Adipose tissue (tissue), 3 donors: Measurements from ENCODE around the gene GPHB5. TPM values are rescaled to one million over a fixed set of nuclear protein-coding genes. Genes with fewer than 3 reads are reported as not detected.

Source experiments
- H3K27ac ChIP-seq: one replicate; pipeline ENCODE4 v1.5.1; 2013; ENCODE audit warnings: low read depth, low read length
- WGBS, 3 donors: extraction: QIAGEN DNeasy Blood & Tissue Kit; methylation state at CpG; one replicate each; pipeline ENCODE4 v1.1.7; 2013; 5-methylcytosine and 5-hydroxymethylcytosine counted together
- polyA plus RNA-seq, 3 donors: library from polyadenylated mRNA; stranded (reverse); fragments of 200-250 nt; gene quantifications; one replicate each; pipeline ENCODE4 v1.2.3, GENCODE V29; 2013
- donor health status: healthy with polysubstance abuse.
- donor health status: Bipolar disorder and iron deficiency.
- donor health status: healthy.

Gene GPHB5
- polyA plus RNA-seq, 3 donors: not detected

- WGBS, 3 donors: 69 to 75% (median 72%) methylated on average over 8 of the region's 8 CpGs
- no peak overlapping the region for H3K27ac ChIP-seq
Measured at GRCh38 chr14:63273717-63274655, 44.7 kb downstream of the GPHB5 start.

DNA sequence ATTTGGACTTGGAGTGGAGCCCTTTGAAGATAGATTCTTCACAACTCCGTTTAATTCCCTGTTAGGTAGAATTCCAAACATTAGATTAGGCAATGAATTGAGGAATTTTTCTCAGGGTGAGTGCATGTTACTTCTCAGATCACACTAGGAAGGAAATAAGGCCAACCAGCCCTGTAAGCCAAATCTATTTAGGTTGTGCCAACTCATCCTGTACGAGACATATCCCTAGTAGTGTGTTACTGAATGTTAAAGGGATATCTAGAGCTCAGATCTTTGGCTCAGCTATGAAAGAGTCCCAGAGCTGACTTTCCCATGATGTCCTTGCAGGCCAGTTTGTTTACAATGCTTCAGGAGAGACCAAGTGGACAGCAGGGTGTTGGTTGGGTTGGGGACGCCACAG lies 45.6 kb downstream of the GPHB5 start:
- H3K27ac ChIP-seq: no peak overlapping the region
- 55 to 62% (median 59%) methylated on average over 3 of the region's 3 CpGs for WGBS, 3 donors

DNA sequence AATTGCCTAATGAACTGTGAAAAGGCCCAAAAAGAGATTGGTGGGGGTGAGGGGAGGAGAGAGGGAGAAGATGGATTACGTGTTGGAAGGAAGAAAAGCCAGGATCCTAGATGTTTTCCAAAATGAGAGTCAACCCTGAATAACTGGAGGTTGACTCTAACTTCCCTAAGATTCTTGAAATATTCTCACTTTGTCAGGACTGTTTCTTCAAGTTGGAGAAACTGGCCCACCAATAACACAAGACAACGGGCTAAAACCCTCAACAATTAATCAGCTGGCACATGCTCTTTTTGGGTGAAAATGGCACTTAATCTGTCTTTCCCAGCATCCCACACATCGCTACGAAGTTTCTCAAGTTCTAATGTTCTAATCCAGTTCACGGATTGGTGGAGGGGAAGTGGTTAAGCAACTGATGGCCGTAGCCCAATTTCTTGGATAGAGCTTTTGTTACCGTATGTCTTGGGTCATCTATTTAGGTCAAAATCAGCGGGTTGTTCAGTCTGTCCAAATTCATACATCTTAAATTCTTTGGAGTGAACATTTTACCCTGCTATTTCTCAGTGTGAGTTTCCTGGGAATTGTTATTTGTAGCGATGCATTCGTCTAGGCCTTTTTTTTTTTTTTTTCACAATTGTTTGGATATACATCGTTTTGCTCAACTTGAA lies 49.0 kb downstream of the GPHB5 start:
- 71 to 84% (median 82%) methylated on average over 11 of the region's 11 CpGs for WGBS, 3 donors
- H3K27ac ChIP-seq: no peak overlapping the region

DNA sequence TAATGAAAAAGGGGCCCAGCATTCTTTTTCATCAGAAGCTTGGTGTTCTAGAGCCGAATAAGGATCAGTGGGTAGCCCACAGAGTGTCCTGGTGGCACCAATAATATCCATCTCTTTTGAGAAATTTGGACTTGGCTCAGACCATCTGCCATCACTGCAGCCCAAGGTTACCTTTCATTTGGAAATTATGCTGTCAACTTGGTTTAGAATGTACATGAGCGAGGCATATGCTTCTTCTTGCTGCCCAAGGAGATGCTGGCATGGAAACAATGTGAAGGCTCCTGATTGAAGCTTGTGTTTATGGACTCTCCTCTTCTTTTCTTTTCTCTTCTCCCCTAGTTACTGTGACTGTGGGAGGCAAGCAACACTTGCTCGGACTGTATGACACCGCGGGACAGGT lies 50.0 kb downstream of the GPHB5 start:
- 88 to 95% (median 94%) methylated on average over 5 of the region's 5 CpGs for WGBS, 3 donors
- H3K27ac ChIP-seq: no peak overlapping the region

GRCh38 chr14:63267171-63267570 lies 51.6 kb downstream of the GPHB5 start:
- no peak overlapping the region for H3K27ac ChIP-seq
- WGBS, 3 donors: 59 to 86% (median 80%) methylated on average over 3 of the region's 3 CpGs

- 77 to 90% (median 90%) methylated on average over 1 of the region's 1 CpG for WGBS, 3 donors
- no peak overlapping the region for H3K27ac ChIP-seq
Measured at GRCh38 chr14:63266106-63266505, 52.6 kb downstream of the GPHB5 start.

Other genes starting within 250 kb of the GPHB5 start
- gene RHOJ, start 114.5 kb downstream of the GPHB5 start, polyA plus RNA-seq: 10 to 100 TPM in 2 of 3 donors, 1 to 10 TPM in 1; 3.9 to 22.0 (median 17.6) TPM
- 10 to 100 TPM in 1 of 3 donors, 1 to 10 TPM in 2; 4.3 to 14.2 (median 8.3) TPM for gene PPP2R5E, start 224.4 kb upstream of the GPHB5 start, polyA plus RNA-seq